GM06990 (cell line): ENCODE data around the gene MAD1L1.

ENCODE experiments used
- DNase-seq: peaks from one replicate; pipeline ENCODE4 v3.0.0-alpha.2; 2011; ENCODE audit not compliant: insufficient read length; ENCODE audit errors: extremely low read depth
- H3K27me3 ChIP-seq: replicated peaks from 2 replicates; pipeline ENCODE4 v1.6.0; 2011; ENCODE audit warnings: low read length; ENCODE audit not compliant: control insufficient read depth, insufficient read depth
- H3K36me3 ChIP-seq: 2 replicates; pipeline ENCODE4 v1.5.1; 2011; ENCODE audit warnings: low read length; ENCODE audit not compliant: control insufficient read depth, insufficient read depth
- H3K4me3 ChIP-seq: replicated peaks from 2 replicates; pipeline ENCODE4 v1.5.1; 2011; ENCODE audit warnings: low read depth, mild to moderate bottlenecking, control low read depth, low read length
- CTCF ChIP-seq: IDR thresholded peaks from 2 replicates; pipeline ENCODE4 v1.5.1; 2011; ENCODE audit warnings: low read length, control low read depth, mild to moderate bottlenecking, inconsistent platforms; ENCODE audit not compliant: insufficient read depth, poor library complexity, severe bottlenecking

The MAD1L1 gene

GRCh38 chr7:2096692-2097387 is 135.9 kb downstream of the MAD1L1 start:
- Histone ChIP-seq H3K4me3 (no peak overlapping the region), H3K36me3 (peaks cover 5% of the 10 kb centered on the region), H3K27me3 (no peaks in the 10 kb centered on the region)
- TF ChIP-seq CTCF = no peak
- no peak for DNase-seq

- Histone ChIP-seq H3K4me3 (no peak overlapping the region), H3K27me3 (no peaks in the 10 kb centered on the region), H3K36me3 (peaks cover 5% of the 10 kb centered on the region)
- no peak for TF ChIP-seq CTCF
- DNase-seq = no peak
Measured at GRCh38 chr7:2095436-2095835, 137.3 kb downstream of the MAD1L1 start.

GRCh38 chr7:2094454-2095045 is 138.2 kb downstream of the MAD1L1 start:
- Histone ChIP-seq H3K4me3 (no peak overlapping the region), H3K27me3 (no peaks in the 10 kb centered on the region), H3K36me3 (peaks cover 7% of the 10 kb centered on the region)
- TF ChIP-seq CTCF = no peak
- no peak for DNase-seq

- H3K36me3 ChIP-seq = peaks cover 7% of the 10 kb centered on the region
- no peaks in the 10 kb centered on the region for H3K27me3 ChIP-seq
- H3K4me3 ChIP-seq = no peak overlapping the region
- no peak for TF ChIP-seq CTCF
- no peak for DNase-seq
Measured at GRCh38 chr7:2093843-2094220, 138.9 kb downstream of the MAD1L1 start.

GRCh38 chr7:2093215-2093842 is 139.4 kb downstream of the MAD1L1 start:
- Histone ChIP-seq H3K36me3 (peaks cover 7% of the 10 kb centered on the region), H3K4me3 (no peak overlapping the region), H3K27me3 (no peaks in the 10 kb centered on the region)
- TF ChIP-seq CTCF = no peak
- no peak for DNase-seq
